ENCODE data around the gene MRC2.

Gene MRC2

DNA sequence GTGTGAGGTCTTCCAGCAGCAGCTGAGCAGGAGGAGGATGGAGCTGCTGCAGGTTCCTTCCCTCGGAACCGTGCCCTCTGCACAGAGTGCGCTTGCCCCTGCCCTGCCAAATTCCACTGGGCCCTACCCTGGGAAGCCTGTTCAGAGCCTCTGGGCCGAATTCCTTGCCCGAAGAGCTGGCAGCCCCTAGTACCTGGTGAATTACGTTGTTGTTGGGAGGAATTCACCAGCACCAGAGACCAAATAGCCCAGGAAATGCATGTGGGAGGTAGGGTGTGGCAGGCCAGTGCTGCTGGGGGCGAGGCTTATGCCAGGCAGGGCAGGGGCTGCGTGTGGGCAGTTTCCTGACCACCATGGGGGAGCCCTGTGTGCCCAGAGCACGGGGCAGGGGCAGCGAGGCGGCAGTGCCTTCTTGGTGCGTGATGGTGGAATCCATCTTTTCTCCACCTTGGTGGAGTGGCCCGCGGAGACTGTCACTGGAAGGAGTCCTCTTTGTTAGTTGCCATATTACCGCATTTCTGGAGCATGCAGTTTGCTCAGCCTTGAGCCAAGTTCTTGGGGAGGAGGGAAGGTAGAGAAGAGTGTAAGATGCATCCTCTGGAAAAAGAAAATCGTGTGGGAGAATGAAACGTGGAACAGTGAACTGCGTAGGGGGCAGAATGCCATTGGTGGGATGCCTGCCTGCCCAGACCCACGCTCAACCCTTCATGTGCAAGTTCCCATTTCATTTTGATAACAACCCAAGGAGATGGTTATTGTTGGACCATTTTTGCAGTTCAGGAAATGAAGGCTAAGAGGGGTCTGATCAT is 2.3 kb downstream of the MRC2 start:
- no peak for DNase-seq (ENCODE audit: low read depth in 1 of 2, low spot score in 1 of 2)
- no peak for TF ChIP-seq JUND (IDR thresholded peaks at IDR 0.05; ENCODE audit: low read depth)
- in situ Hi-C loops (cut with HindIII; ENCODE audit: low pct_unique_long_range_greater_than_20kb, low sequenced_read_pairs): no loop called here

DNA sequence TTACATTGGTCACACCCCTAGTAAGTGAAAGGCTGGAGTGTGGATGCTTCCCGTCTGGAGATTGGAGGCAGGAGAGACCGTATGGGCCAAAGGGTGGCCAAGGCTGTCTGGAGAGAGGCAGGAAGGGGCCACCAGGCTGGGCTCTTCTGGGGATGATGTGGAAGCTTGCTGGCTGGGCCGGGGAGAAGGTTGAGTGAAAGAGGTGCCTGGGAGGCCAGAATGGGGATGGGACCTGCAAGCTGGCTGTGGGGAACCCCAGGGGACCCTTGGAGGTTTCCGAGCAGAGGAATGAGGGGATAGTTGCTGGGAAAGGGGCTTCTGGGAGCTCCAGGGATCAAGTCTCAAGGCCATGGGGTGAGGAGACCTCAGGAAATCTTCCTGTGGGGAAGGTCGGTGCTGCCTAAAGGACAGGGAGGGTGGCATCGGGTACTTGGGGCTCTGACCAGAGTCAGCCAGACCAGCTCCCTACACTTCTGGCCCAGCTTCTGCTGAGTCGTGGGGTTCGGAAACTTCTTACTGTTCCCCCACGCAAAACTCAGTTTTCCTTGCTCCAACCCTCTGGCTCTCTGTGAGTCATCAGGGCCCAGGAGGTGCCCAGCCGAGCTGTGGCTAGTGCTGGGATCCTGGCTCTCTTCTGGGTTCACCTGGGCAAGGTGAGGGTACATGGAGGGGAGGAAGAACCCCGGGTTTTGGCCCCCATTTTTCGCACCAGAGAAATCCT is 3.1 kb downstream of the MRC2 start:
- DNase-seq (ENCODE audit: low read depth in 1 of 2, low spot score in 1 of 2): no peak
- in situ Hi-C loops (cut with HindIII; ENCODE audit: low pct_unique_long_range_greater_than_20kb, low sequenced_read_pairs): no loop called here
- TF ChIP-seq JUND (IDR thresholded peaks at IDR 0.05; ENCODE audit: low read depth): no peak

DNA sequence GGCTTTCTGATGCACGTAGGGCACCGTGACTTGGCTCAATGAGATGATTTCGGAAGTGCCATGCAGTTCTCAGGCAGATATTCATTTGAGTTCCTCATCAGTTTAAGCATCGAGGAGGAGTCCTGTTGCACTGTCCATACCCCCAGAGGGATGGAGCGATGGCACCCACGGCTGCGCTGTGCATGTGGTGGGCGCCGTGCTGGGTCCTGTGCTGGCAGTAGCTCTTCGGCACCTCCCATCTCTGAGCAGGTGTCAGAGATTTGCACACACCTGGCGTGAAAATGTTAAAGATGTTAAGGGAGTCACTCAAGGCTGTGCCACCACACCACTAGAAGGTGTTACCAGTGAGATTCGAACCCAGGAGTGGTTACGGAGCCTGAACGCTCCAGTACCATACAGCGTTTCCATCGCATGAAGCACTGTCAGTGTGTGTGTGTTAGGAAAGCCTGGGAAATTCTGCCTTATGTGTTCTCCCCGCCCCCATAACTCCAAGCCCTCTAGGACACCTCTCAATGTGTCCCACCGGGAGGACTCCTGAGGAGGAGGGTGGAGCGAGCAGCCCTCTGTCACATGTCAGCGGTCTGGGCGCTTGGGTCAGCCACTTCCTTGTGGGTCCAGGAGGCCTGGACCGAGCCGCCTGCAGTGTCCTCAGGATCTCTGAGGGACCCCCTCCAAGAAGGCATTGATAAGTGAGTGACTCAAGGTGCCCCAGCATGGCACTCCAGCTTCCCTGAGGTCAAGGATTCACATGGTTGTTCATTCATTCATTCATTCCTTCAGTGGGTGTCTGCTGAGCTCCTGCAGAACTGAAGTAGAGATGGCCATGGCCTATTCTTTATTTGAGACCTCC is 3.8 kb downstream of the MRC2 start:
- no peak for DNase-seq (ENCODE audit: low read depth in 1 of 2, low spot score in 1 of 2)

DNA sequence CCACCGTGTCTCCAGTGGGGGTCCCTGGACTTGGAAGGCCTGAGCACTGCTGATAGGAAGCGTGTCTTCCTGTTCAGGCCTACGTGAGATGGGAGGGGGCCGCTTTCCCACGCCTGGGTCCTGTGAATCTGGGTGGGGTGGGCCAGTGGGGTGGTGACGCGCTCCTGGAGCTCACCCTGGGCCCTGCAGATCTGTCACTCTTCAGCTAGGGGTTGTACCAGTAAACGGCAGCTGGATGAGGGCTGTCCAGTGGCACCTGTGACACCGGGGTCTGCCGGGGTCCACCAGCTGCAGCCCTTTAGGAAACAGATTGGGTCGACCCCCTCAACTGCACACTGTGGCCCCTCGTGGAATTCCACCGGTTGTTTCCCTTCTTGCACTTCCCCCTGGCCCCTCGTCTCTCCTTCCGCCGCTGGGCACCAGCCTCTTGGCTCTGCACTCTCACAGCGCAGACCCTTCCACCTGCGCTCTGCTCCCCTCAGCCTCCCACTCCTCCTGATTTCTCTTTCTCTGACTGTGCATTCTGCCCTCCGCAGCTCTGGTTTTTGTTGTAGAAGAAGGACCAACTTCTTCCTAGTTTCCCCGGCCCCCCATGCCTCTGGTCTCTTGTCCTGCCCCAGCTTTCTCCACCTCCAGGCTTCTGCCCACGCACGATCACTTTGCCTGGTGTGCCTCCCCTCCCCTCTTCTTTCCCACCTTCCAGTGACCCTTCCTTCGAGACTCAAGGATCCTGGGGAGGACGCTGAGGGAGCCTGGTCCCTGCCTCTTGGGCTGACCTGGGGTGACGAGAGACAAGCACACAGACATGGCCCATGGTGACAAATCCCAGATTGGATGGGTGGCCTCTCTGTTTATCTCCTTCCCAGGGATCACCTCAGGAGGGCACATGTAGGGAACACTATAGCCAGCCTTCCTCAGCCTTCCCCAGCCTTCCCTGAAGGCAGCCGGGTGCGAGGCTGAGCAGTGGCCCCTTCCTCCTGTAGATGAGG is 4.8 kb downstream of the MRC2 start:
- DNase-seq (ENCODE audit: low read depth in 1 of 2, low spot score in 1 of 2): no peak
- no peak for TF ChIP-seq JUND (IDR thresholded peaks at IDR 0.05; ENCODE audit: low read depth)
- in situ Hi-C loops (cut with HindIII; ENCODE audit: low pct_unique_long_range_greater_than_20kb, low sequenced_read_pairs): no loop called here

More for the DNA sequence above, 3.8 kb downstream of the MRC2 start:
- TF ChIP-seq JUND (IDR thresholded peaks at IDR 0.05; ENCODE audit: low read depth): no peak
- in situ Hi-C loops (cut with HindIII; ENCODE audit: low pct_unique_long_range_greater_than_20kb, low sequenced_read_pairs): no loop called here

DNA sequence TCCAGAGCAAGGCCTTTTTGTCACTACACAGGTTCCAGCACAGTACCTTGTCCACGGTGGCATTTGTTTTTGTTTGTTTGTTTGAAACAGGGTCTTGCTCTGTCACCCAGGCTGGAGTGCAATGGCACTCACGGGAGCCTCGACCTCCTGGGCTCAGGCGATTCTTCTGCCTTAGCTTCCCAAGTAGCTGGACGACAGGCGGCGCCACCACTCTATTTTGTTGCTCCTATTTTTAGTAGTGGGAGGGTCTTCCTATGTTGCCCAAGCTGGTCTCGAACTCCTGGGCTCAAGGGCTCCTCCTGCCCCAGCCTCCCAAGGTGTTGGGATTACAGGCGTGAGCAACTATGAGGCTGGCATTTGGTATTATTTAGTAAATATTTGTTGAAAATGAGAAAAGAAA is 10.3 kb downstream of the MRC2 start:
- in situ Hi-C loops (cut with HindIII; ENCODE audit: low pct_unique_long_range_greater_than_20kb, low sequenced_read_pairs): no loop called here
- no peak for DNase-seq (ENCODE audit: low read depth in 1 of 2, low spot score in 1 of 2)
- TF ChIP-seq JUND (IDR thresholded peaks at IDR 0.05; ENCODE audit: low read depth): no peak

DNA sequence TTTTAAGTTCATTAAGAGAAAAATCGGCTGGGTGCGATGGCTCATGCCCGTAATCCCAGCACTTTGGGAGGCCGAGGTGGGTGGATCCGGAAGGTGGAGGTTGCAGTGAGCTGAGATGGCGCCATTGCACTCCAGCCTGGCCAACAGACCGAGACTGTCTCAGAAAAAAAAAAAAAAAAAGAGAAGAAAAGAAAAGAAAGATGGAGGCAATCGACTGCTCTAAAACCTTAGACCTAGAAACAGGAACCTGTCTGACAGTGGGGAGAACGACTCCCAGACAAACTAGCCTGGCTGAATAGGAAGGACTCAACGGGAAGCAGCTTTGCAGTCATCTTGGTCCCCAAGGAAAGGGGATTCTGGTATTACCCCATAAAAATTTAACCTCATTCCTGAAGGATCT is 13.7 kb downstream of the MRC2 start:
- in situ Hi-C loops (cut with HindIII; ENCODE audit: low pct_unique_long_range_greater_than_20kb, low sequenced_read_pairs): no loop called here
- DNase-seq (ENCODE audit: low read depth in 1 of 2, low spot score in 1 of 2): no peak
- no peak for TF ChIP-seq JUND (IDR thresholded peaks at IDR 0.05; ENCODE audit: low read depth)

DNA sequence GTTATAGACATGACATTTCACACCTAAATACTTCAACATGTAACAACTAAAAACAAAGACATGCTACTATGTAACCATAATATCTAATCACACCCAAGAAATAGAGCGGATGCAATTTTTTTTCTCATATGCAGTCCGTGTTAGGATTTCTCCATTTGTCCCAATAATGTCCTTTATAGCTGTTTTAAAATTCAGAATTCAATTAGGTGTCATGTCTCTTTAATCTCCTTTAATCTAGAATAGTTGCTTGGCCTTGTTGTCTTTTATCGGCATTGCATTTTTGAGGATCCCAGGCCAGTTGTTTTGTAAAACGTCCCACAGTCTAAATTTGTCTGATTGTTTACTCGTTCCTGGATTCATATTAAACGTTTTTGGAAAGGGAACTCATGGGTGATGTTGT is 14.5 kb downstream of the MRC2 start:
- no peak for TF ChIP-seq JUND (IDR thresholded peaks at IDR 0.05; ENCODE audit: low read depth)
- in situ Hi-C loops (cut with HindIII; ENCODE audit: low pct_unique_long_range_greater_than_20kb, low sequenced_read_pairs): no loop called here
- no peak for DNase-seq (ENCODE audit: low read depth in 1 of 2, low spot score in 1 of 2)

DNA sequence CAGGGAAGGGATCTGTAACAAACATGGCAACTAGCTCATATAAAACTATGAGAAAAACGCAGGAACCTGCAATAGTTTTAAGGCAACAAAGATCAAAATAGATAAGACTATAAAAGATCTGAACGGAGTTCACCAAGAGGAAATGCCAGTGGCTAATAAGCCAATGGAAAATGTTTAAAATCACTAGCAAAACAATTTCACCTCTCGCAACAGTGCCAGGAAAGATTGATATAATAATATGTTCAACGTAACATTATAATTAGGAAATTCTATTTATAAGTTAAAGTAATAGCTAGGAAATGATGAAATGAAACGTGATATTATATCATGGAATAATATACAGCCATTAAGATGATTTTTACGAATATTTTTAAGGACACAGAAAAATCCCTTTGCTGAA is 16.0 kb downstream of the MRC2 start:
- TF ChIP-seq JUND (IDR thresholded peaks at IDR 0.05; ENCODE audit: low read depth): no peak
- in situ Hi-C loops (cut with HindIII; ENCODE audit: low pct_unique_long_range_greater_than_20kb, low sequenced_read_pairs): no loop called here
- DNase-seq (ENCODE audit: low read depth in 1 of 2, low spot score in 1 of 2): no peak

DNA sequence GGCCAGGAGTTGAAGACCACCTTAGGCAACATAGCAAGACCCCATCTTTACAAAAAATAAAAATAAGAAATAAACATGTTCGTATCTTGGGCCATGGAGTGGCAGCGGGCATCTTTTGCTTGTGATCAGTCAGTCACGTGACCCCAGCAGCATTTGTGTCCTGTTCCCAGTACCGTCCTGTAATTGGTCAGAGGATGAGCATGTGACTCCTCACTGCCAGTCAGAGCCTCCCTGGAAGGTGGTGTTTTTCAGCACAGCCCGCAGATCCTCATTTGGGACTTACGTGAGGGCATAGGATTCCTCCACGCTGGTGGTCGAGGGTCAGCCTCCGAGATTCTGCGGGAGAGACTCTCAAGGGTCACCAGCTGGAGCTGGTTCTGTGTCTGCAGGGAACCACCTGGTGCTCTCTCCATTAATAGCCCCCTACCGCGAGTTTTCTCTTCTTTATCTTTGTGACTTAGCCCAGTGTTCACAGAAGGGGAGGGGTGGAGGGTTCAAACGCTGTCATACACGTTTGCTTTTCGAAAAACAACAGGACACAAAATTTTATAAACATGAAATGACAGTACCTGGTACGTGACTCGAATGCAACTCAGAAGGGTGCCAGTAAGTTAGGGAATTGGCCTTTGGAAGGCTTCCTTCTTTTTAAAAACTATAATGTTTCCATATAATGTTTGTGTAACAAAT is 17.2 kb downstream of the MRC2 start:
- in situ Hi-C loops (cut with HindIII; ENCODE audit: low pct_unique_long_range_greater_than_20kb, low sequenced_read_pairs): no loop called here
- no peak for DNase-seq (ENCODE audit: low read depth in 1 of 2, low spot score in 1 of 2)
- TF ChIP-seq JUND (IDR thresholded peaks at IDR 0.05; ENCODE audit: low read depth): no peak

DNA sequence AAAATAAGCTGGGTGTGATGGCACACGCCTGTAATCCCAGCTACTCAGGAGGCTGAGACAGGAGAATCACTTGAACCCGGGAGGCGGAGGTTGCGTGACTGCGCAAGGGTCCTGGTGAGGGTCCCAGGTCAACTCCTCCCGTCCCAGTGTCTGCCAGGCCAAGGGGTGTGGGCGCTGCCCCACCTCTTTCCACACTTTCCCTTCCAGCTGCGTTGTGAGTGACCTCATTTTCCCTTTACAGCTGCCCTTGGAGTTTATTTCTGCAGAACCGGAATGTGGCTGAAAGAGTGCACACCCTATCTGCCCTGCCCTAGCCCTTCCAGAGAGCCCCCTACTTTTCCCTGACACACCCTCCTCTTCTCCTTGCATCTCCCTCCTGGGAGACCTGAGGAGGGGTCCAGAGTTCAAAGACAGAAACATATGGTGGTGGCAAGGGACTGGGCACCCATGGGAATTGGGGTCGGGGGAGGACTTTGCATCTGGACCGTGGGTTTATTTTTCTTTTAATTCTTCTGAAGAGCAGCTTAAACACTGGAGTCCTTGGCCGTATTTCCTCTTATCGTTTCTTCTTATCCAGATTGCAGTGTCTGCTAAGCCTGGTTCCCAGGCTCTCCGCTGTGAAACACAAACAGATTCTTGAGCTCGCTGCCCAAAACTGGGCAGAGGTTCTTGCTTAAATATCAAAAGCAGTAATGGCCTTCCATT is 20.9 kb downstream of the MRC2 start:
- DNase-seq (ENCODE audit: low read depth in 1 of 2, low spot score in 1 of 2): no peak
- TF ChIP-seq JUND (IDR thresholded peaks at IDR 0.05; ENCODE audit: low read depth): no peak
- in situ Hi-C loops (cut with HindIII; ENCODE audit: low pct_unique_long_range_greater_than_20kb, low sequenced_read_pairs): no loop called here

DNA sequence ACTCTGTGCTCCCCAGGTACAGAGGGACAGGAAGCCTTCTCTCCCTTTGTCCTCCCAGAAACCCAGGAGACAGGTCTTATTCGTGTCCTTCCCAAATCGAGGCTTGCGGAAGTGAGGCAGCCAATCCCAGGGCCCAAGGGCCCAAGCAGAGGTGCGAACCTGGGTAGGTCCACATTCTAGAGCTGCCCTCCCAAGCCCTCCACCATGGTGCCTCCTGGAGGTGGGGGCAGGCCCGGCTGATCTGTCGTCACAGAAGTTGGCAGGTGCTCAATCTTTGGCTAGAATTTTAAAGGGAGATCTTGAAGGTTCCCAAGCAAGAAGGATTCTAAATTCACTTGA is 21.5 kb downstream of the MRC2 start:
- in situ Hi-C loops (cut with HindIII; ENCODE audit: low pct_unique_long_range_greater_than_20kb, low sequenced_read_pairs): no loop called here
- DNase-seq (ENCODE audit: low read depth in 1 of 2, low spot score in 1 of 2): no peak
- no peak for TF ChIP-seq JUND (IDR thresholded peaks at IDR 0.05; ENCODE audit: low read depth)

Measured in T47D (cell line).